GM19351 (cell line): ENCODE data around the gene C17orf67.
"Not testable (repeated sequence)": the region's sequence is repeated elsewhere in the genome, so short reads cannot be mapped to it uniquely, and the experiment has no call there.

ENCODE experiments used
- ATAC-seq: cut with Tn5 transposase; IDR thresholded peaks from one replicate; pipeline ENCODE4 v1.9.1; 2021; ENCODE audit warnings: mild to moderate bottlenecking, moderate library complexity; ENCODE audit not compliant: unreplicated experiment

C17orf67 gene

DNA sequence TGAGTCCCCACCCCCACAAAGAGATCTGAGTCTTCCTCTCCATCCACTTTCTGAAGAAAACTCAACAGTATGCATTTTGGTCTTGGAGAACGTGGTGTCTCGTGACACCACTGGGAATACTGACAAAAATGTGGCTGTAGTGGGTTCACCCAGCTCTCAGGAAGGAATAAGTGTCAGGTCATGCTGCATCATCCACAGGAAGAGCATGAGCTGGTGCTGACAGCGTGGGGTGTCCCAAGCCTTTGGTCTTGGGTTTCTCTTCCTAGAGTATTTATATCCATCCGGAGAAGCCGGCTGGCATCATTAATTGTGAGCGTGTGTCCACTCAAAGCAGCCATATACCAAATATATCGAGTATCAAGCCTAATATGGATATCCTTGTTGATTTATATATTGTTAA lies 55.9 kb downstream of the C17orf67 start:
- ATAC-seq, result no peak

DNA sequence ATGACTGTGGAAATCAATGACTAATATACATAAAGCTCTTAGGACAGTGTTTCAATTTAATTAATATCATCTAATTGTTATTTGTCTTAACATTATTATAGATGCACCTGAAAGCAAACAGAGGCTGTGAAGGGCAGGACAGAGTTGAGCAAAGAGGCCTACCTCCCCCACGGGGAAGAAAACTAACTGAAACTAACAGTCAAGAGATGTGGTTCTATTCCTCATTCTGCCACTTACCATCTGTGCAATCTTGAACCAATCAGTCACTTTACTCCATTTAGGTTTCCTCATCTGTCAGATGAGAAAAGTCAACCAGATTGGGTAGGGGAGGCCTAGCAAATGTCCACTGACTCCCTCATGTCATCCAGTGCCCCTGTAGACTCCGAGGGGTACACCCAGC lies 59.1 kb downstream of the C17orf67 start:
- peak; percentile 76 for ATAC-seq

DNA sequence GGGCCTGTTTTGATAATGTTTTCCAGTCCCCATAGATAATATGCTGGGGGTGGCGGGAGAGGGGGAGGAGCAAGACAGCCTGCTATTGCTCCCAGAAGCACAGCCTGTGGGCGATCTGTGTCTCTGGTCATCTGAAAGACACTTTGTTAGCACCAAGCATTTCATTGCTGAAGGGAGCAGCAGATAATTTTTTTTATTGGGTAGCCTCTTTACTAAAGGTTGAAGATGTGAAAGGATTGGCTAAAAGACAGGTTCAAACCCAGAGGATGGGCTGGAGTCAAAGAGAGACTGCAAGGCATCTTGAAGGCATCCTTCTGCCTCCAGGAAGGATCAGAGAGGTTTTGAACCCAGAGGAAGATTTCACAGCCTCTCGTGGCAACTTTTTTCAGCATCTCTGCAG lies 60.6 kb downstream of the C17orf67 start:
- no peak for ATAC-seq

DNA sequence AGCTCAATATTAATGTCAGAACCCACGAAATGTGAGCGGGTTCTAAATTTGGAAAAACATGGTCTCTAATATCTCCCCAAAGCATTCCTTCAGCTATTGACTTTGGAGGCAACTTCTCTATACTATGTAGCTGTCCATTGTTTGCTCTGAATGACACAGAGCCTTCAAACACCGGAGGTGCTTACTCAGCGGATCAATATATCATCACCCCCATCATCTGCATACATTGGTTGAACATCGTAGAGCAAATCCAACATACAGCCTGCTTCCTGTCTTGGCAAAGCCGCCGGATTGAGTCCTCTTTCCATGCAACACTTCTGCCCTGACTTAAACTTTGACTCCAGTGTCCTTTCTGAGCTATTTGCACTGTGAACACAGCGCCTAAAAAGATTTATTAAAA lies 61.3 kb downstream of the C17orf67 start:
- ATAC-seq, result no peak

DNA sequence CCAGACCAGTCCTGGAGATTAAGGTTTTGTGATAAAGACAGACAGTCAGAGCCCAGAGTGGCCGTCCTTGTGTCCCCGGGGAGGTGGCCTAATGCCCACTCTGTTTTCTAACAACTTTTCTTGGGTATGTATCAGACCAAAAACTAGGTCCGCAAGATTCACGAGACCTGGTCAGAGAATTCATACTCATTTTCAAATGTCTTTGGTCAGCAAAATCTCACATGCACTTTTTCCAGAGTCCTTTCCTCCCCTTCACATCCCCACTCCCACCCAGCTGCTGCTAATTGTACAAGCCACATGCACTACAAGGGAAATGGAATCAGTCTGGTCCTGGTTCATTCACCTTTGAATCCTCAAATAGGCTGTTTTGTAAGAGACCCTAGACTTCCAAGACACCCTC lies 61.7 kb downstream of the C17orf67 start:
- ATAC-seq, result no peak

DNA sequence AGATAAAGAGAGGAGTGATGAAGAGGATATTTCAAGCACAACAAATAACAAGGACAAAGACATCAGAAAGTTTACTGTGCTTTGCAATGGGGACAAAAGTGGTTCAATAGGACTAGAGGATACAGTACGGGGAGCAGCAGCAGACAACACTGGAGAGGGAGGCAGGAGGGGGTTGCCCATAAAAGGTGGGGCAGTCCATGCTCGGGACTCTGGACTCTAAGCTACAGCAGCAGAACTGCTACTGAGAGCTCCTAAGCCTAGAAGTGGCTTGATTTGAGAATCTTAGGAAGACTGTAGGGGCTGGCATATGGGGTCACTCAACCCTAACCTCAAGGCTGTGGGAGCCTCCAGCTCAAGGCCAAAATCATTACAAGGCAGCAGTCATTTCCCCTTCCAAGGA lies 62.2 kb downstream of the C17orf67 start:
- ATAC-seq, result no peak

DNA sequence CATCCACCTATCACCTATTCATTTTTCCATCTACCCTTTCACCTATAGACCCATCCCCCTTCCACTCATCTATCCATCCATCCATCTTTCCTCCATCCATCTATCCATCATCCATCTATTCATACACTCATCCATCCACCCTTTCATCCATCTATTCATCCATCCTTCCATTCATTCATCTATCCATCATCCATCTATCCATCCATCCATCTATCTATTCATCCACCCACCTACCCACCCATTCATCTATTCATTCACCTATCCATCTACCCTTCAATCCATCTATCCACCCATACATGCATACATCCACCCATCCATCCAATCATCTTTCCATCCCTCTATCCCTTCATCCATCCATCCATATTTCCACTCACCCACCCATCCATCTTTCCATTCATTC lies 63.3 kb downstream of the C17orf67 start:
- no peak for ATAC-seq

DNA sequence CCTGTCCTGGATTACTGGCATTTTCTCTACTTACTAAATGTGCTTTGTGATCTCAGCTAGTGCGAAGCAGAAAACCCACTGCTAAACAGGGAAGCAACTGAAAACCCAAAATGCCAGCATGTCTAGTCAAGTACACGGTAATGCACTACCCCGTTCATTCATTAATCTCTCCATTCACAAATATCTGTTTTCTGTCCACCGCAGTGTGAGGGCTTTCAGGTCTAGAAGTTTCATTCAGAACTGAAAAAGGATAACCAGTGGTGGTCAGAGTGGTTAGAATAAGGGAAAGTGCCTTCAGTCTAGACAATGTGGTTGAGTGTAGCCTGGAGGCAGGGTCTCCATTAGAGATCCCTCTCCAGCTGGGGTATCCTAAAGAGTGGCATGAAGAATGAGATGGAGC lies 68.3 kb downstream of the C17orf67 start:
- ATAC-seq, result no peak

DNA sequence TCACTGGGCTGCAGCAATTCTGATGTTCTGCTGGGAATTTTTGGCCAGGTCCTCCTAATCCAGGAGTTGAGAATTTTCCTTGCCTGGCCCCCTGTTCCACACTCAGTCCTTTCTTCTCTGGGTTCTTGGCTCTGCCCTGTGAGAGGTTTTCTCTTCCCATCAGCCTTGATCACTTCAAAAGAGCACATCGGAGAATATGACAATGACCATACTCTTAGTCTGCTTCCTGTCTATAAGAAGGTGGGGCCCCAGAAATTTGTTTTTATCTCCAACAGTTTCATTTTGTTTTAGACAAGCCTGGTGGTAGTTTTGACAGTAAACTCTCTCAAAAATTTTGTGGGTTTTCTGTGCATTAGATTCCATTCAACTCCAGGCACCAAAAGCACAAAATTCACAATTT lies 70.7 kb downstream of the C17orf67 start:
- ATAC-seq, result no peak

DNA sequence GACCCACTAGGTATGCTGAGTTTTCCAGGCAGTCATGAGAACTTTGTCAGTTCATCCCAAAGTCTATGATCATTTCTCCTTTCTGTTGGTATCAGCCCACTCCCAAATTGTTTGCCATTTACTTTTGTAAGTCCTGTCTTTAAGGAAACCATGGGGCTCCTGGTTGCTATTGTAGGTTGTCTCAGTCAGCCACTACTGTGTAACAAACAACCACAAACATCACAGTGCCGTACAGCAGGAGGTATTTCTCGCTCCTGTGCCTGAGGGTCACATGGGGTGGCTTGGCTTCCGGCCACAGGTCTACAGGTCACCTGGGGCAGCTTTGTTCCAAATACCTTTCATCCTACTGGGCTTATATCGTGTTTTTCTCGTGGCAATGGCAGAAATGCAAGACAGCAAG lies 71.6 kb downstream of the C17orf67 start:
- ATAC-seq, result no peak

DNA sequence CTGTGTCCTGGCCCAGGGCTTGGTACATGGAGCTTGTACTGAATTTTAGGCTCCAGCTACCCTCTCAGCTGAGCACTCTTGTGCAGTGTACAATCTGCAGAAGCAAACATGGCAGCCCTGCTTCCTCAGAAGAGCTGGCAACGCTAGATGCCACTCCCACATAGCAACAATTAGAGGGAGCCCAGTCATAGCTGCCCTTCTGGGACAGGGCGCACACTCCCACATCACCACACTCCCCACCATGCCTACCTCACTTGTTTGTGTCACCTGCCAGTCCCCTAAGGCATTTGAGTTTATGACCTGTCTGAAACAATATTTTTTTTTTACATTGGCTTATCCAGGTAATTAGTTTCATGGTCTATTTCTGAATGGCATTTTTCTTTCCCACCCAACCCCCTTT lies 72.3 kb downstream of the C17orf67 start:
- no peak for ATAC-seq

DNA sequence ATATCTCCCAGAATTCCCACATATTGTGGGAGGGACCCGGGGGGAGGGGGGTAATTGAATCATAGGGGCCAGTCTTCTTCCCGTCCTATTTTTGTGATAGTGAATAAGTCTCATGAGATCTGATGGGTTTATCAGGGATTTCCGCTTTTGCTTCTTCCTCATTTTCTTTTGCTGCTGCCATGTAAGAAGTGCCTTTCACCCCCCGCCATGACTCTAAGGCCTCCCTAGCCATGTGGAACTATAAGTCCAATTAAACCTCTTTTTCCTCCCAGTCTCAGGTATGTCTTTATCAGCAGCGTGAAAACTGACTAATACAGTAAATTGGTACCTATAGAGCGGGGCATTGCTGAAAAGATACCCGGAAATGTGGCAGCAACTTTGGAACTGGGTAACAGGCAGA lies 76.1 kb downstream of the C17orf67 start:
- ATAC-seq, result not testable (repeated sequence)

DNA sequence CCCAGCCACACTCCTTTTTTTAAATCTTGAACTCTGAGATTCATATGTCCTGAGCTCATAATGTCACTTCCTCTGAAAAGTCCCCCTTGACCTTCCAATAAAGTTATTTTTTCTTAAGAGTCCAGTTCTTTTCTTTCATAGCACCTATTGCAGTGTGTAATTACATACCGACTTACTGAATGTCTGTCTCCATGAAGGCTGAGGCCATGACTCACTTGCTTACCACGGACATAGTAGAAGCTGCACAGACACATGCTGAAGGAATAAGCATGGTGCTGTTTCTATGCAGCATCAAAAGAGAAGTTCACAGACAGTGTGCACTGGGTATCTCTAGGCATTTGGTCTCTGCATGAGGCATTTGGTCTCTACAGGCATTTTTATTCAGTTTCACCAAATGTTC lies 77.2 kb downstream of the C17orf67 start:
- ATAC-seq, result no peak

DNA sequence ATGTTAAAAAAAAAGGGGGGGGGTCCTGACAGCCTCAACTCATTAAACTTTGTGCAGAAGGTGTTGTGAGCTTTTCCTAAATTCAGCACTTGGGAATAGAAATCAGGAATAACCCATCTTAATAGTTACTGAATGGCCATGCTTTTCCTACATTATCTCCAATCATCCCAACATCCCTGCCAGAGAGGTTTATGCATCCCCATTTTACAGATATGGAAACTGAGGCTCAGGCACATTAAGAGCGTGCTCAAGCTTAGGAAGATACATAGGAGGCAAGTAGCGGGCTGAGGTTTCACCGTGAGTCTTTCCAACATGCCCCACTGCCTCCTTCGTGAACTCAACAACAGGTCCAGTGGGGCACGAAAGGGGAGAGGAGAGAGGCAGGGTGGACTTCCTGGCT lies 78.4 kb downstream of the C17orf67 start:
- ATAC-seq, result no peak

DNA sequence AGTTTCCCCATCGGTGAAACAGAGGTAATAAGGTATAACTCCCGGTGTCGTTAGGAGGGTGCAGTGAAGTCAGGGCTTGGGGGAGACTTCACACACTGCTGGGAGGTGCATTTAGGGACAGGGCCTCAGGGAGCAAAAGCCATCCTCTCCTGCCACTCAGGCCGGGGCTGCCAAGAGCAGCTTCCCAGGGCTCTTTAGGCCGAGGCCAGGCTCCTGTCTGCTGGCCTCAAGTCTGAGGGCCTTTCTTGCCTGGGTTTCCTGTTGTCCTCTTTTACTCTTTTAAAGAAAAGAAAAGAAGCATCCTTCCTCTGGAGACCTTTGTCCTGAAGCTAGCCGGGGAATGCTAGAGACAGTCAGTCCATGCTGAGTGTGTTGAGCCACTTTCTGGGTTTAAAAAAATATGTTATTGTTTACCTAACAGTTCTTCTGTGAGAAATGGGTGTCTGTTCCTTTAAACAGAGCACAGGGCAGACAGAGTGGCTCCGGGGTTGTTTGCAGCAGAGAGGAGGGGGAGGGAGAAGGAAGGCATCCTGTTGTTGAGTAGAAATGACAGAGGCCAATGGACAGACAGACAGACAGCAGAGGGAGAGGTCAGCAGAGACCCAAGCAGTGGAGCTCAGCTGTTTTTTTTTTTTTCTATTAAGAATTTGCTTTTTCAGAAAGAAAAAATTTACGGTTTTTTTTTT lies 79.1 kb downstream of the C17orf67 start:
- no peak for ATAC-seq

DNA sequence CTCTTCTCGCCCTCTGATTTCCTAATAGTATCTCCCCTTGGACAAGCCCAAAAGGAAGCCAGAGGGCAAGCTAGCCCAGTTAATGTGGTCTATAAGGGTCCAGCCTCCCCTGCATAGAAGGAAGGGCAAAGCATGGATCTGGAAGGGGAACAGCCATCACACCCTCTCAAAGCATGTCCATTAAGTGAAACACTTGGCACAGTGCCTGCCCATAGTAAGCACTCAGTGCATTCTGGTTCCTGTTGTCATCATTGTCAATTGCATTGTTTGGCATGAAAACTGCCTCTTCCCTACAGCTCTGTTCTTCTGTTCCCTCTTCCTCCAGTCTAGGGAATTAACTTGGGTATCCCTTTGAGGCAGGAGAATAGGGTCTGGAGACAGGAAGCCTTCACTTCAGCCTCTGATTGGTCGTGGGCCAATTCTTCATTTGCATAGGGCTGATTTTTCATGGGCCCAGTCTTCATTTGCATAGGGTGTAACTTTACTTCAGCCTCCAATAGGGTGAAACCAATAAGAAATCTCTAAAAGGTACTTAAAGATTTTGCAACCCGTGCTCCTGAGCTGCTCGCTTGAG lies 81.4 kb downstream of the C17orf67 start:
- no peak for ATAC-seq

DNA sequence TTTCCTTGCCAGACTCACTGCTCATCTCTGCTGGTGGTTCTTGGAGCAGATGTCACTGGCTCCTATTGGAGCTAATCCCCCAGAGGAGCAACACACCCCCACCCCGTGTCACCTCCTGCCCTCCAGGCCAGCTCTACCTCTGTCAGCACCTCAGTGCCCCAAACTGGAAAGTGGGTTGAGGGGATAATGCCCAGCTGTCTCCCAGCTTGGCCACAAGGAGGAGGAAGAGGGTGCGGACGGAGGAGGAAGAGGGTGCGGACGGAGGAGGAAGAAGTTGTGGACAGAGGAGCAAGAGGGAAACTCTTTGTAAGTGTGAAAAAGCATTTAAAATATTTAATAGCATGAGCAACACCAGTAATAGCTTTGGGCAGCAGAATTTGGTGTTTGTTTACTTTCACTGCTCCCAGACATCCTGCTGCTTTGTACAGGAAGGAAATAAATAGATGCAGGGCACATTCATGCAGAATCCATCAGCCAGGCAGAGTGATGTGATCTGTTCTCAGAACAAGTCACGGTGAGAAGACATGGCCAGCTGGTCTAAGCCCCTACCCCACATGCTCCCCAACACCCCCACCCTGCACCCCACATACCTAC lies 82.5 kb downstream of the C17orf67 start:
- ATAC-seq, result no peak

DNA sequence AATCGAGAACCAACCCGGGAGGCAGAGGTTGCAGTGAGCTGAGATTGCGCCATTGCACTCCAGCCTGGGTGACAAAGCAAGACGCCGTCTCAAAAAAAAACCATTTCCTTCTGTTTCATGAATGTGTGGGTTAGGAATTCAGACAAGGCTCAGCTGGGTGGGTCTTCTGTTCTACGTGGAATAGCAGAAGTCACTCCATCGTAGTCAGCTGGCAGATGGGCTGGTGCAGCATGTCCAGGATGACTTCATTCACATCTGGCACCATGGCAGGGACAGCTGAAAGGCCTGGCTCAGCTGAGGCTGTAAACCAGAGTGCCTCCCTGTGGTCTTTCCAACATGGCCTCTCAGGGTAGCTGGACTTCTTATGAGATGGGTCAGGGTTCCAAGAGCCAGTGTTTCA lies 89.0 kb downstream of the C17orf67 start:
- no peak for ATAC-seq

DNA sequence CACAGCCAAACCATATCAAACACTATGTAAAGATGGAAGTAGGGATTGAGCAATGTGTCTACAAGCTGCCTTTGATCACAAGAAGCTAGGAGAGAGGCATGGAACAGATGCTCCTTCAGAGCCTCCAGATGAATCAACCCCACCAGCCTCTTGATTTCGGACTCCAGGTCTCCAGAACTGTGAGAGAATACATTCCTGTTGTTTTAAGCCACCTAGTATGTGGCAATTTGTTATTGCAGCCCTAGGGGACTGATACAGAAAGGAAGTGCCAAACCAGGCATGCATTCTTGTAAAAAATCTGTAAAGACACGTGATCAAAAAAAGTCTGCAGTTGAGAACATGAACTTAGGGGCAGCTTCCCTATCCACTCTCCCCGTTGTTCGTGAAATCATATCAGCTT lies 91.1 kb downstream of the C17orf67 start:
- no peak for ATAC-seq
